Neural cell (in vitro differentiated cells): ENCODE measurements around the gene ANXA6.

Experiments
- POLR2AphosphoS5 ChIP-seq: IDR thresholded peaks from 2 replicates; pipeline ENCODE4 v1.6.1; 2012
- RAD21 ChIP-seq: fragments of 450-650 bp; conservative IDR thresholded peaks from 2 replicates; pipeline ENCODE4 v1.6.1; 2014; ENCODE audit warnings: antibody characterized with exemption, mild to moderate bottlenecking, moderate library complexity
- TAF1 ChIP-seq: IDR thresholded peaks from 2 replicates; pipeline ENCODE4 v1.6.1; 2012; ENCODE audit warnings: low read depth

DNA sequence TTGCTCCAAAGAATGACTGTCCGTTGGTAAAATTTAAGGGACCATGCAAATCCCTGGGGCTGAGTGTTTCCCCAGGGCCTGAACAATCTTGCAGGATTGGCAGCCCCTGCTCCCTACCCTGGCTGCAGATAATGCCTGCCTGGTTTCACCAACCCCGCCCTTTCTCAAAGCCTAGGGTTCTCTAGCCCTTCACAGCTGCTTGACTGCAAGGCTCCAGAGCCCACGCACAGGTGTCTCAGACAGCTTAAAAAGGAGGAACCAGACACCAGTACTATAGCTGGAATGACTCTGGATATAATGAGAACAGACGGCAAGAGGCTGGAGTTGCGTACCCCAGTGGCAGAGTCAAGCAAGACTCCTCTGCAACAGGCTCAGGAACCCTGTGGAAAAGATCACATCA lies 51.5 kb downstream of the ANXA6 start:
- TF ChIP-seq POLR2AphosphoS5: no peak
- no peak for TF ChIP-seq TAF1
- no peak for TF ChIP-seq RAD21
